ENCODE results near the gene HHLA2. TPM values are rescaled to one million over a fixed set of nuclear protein-coding genes. Genes with fewer than 3 reads are reported as not detected.

HHLA2 gene
- total RNA-seq, 2 experiments from 2014 or later = 0.36 TPM

DNA sequence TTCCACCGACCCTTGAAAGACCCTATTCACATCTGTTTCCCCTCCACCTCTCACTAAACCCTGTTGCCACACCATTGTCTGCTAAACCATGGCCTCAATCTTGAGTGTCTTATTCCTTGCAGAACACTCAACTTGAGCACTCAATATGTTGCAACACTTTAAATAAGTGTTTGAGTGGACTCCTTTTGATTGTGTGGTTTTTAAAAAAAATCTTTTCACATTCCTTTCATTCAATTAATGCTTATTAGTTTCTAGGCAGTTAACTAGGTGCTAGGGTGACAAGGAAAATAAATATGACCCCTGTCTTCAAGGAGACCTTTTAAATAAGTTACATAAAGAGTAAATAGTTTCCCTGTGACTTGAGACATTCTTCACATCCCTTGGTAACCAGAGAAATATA, 13.3 kb upstream of the HHLA2 start:
- Mint-ChIP-seq H3K27me3 (no peaks in the 10 kb centered on the region), H3K4me1 (ENCODE audit: low read depth) (no peaks in the 10 kb centered on the region), H3K4me3 (no peak overlapping the region), H3K36me3 (ENCODE audit: low read depth) (peaks cover 6% of the 10 kb centered on the region), H3K9me3 (peaks cover 3% of the 10 kb centered on the region), H3K27ac (no peak overlapping the region)
- no peak overlapping the region for H3K4me3 ChIP-seq (ENCODE audit: low read length)
- no peaks in the 10 kb centered on the region for H3K27me3 ChIP-seq (ENCODE audit: control insufficient read depth in 1 of 2, insufficient read depth in 2 of 2, low read length in 2 of 2)
- CTCF ChIA-PET = no interaction called here
- POLR2A ChIA-PET = no interaction called here
- no peaks in the 10 kb centered on the region for H3K4me1 ChIP-seq (ENCODE audit: insufficient read depth, low read length)
- DNase-seq (no peak), ATAC-seq (ENCODE audit: poor library complexity) (no peak)
- no peaks in the 10 kb centered on the region for H3K36me3 ChIP-seq (ENCODE audit: insufficient read depth, low read length)
- no peak overlapping the region for H3K27ac ChIP-seq (ENCODE audit: low read depth in 1 of 2, low read length in 2 of 2)
- TF ChIP-seq, protein P1, sequence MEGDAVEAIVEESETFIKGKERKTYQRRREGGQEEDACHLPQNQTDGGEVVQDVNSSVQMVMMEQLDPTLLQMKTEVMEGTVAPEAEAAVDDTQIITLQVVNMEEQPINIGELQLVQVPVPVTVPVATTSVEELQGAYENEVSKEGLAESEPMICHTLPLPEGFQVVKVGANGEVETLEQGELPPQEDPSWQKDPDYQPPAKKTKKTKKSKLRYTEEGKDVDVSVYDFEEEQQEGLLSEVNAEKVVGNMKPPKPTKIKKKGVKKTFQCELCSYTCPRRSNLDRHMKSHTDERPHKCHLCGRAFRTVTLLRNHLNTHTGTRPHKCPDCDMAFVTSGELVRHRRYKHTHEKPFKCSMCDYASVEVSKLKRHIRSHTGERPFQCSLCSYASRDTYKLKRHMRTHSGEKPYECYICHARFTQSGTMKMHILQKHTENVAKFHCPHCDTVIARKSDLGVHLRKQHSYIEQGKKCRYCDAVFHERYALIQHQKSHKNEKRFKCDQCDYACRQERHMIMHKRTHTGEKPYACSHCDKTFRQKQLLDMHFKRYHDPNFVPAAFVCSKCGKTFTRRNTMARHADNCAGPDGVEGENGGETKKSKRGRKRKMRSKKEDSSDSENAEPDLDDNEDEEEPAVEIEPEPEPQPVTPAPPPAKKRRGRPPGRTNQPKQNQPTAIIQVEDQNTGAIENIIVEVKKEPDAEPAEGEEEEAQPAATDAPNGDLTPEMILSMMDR (IDR thresholded peaks at IDR 0.05) = no peak
- intact Hi-C loops (cut with DNase I, micrococcal nuclease) = no loop called here
- peaks cover 6 to 15% of the 10 kb centered on the region in 2 experiments for H3K9me3 ChIP-seq (ENCODE audit: control insufficient read depth in 1 of 2, insufficient read depth in 1 of 2, low read length in 2 of 2)

DNA sequence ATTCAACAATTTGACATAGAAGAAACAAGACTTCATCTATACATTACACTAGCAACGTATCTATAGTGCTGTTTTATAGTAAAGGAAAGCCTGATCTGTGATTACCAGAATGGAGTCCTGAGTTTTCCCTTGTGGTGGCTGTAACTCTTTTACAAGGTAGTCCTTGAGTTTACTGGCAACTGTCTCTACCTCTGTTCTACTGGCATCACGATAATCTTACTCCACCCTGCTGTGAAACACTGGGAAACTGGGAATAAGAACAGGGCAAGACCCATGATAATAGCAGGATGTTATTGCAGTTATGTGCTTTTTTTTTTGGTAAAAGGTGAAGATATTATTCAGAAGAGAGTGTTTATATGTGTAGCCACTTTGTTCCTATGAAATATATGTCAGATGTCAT, 12.4 kb upstream of the HHLA2 start:
- Mint-ChIP-seq H3K4me1 (ENCODE audit: low read depth) (no peaks in the 10 kb centered on the region), H3K27me3 (no peaks in the 10 kb centered on the region), H3K36me3 (ENCODE audit: low read depth) (peaks cover 3% of the 10 kb centered on the region), H3K27ac (no peak overlapping the region), H3K9me3 (peaks cover 3% of the 10 kb centered on the region), H3K4me3 (no peak overlapping the region)
- DNase-seq = no peak
- Histone ChIP-seq H3K27me3 (ENCODE audit: control insufficient read depth in 1 of 2, insufficient read depth in 2 of 2, low read length in 2 of 2) (no peaks in the 10 kb centered on the region), H3K27ac (ENCODE audit: low read depth in 1 of 2, low read length in 2 of 2) (no peak overlapping the region), H3K36me3 (ENCODE audit: insufficient read depth, low read length) (no peaks in the 10 kb centered on the region), H3K4me3 (ENCODE audit: low read length) (no peak overlapping the region), H3K9me3 (ENCODE audit: control insufficient read depth in 1 of 2, insufficient read depth in 1 of 2, low read length in 2 of 2) (peaks cover 0 to 13% of the 10 kb centered on the region in 2 experiments), H3K4me1 (ENCODE audit: insufficient read depth, low read length) (no peaks in the 10 kb centered on the region)
- intact Hi-C loops (cut with DNase I, micrococcal nuclease) = no loop called here
- CTCF ChIA-PET = no interaction called here
- ATAC-seq (ENCODE audit: poor library complexity) = no peak
- TF ChIP-seq, protein P1 (IDR thresholded peaks at IDR 0.05) = no peak
- POLR2A ChIA-PET = no interaction called here

DNA sequence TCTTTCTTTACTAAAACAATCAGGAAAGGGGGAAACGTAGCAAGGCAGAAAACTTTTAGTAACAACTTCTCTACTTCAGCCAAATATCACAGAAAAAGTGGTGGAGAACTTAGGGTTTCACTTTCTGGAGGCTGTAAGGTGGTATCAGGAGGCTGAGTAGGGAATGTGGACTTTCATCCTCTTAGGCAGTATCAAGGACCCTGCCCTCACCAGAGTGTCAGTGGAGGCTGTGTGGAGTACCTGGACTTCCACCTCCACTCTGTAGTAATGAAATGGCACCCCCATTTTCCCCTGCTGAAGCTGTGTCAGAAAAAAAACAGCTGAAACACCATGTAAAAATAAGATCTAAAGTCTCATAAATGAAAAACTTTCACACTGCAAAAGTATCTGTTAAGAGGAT, 11.2 kb upstream of the HHLA2 start:
- Mint-ChIP-seq H3K27ac (no peak overlapping the region), H3K36me3 (ENCODE audit: low read depth) (no peaks in the 10 kb centered on the region), H3K4me3 (no peak overlapping the region)

More for the DNA sequence above, 11.2 kb upstream of the HHLA2 start:
- no peaks in the 10 kb centered on the region for H3K4me1 ChIP-seq (ENCODE audit: insufficient read depth, low read length)
- no peaks in the 10 kb centered on the region for H3K36me3 ChIP-seq (ENCODE audit: insufficient read depth, low read length)
- ATAC-seq (ENCODE audit: poor library complexity) (no peak), DNase-seq (no peak)
- Mint-ChIP-seq H3K9me3 (no peaks in the 10 kb centered on the region), H3K4me1 (ENCODE audit: low read depth) (no peaks in the 10 kb centered on the region), H3K27me3 (no peaks in the 10 kb centered on the region)
- POLR2A ChIA-PET = no interaction called here
- no peak overlapping the region for H3K27ac ChIP-seq (ENCODE audit: low read depth in 1 of 2, low read length in 2 of 2)
- intact Hi-C loops (cut with DNase I, micrococcal nuclease) = no loop called here
- CTCF ChIA-PET = no interaction called here
- no peaks in the 10 kb centered on the region for H3K27me3 ChIP-seq (ENCODE audit: control insufficient read depth in 1 of 2, insufficient read depth in 2 of 2, low read length in 2 of 2)
- no peak overlapping the region for H3K4me3 ChIP-seq (ENCODE audit: low read length)
- peaks cover 0 to 1% of the 10 kb centered on the region in 2 experiments for H3K9me3 ChIP-seq (ENCODE audit: control insufficient read depth in 1 of 2, insufficient read depth in 1 of 2, low read length in 2 of 2)
- TF ChIP-seq, protein P1 (IDR thresholded peaks at IDR 0.05) = no peak

Data from CD4-positive, alpha-beta T cell (primary cell).